Measurements from ENCODE around the gene CIAO2A. TPM values are rescaled to one million over a fixed set of nuclear protein-coding genes. Genes with fewer than 3 reads are reported as not detected.

The CIAO2A gene
- polyA plus RNA-seq, 1 donor from 2014 or later, result 156 TPM

DNA sequence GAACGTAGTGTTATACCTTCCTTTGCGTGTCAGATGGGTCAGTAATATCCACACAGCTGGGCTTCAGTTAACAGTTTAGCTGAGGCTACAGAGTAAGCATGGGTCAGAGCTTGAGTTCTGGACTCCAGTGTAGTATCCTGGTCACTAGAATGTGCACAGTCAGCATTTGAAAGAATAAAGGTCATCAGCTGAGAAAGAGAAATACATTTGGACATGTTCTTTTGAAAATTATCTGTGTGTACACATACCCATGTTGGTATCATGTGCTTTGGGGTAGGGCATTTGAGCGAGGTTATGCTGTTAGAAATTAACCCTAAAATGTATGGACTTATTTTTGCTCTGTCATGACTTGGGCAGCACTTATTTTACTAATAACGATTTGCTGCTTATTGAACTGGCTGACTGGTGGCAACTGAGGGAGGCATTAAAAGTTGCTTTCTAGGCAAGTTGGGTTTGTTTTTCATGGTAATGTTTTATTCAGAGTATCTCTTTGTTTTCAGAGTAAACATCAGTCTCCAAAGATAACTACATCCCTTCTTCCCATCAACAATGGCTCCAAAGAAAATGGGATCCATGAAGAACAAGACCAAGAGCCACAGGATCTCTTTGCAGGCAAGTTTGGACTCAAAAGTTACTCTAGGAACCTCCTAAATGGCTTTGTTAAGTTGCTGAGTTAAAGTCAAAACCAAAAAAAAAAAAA is 18.6 kb upstream of the CIAO2A start:
- no peaks in the 10 kb centered on the region for H3K36me3 ChIP-seq (ENCODE audit: insufficient read depth, low read length)
- H3K4me3 ChIP-seq (ENCODE audit: low read length), result no peak overlapping the region
- no peak overlapping the region for H3K27ac ChIP-seq (ENCODE audit: low read length)
- H3K79me2 ChIP-seq (replicated peaks; ENCODE audit: insufficient read depth, low read length), result peaks cover 20% of the 10 kb centered on the region
- H3K9me2 ChIP-seq (ENCODE audit: insufficient read depth, low read length), result no peaks in the 10 kb centered on the region
- no peak overlapping the region for H3K9ac ChIP-seq (ENCODE audit: low read length)
- TF ChIP-seq TAF1 (IDR thresholded peaks at IDR 0.05; ENCODE audit: low read depth) (no peak), SMC3 (conservative IDR thresholded peaks at IDR 0.05; ENCODE audit: poor library complexity) (no peak), MXI1 (conservative IDR thresholded peaks at IDR 0.05; ENCODE audit: poor library complexity, severe bottlenecking) (no peak), EZH2 (IDR thresholded peaks at IDR 0.05; ENCODE audit: borderline replicate concordance, insufficient read depth, low read length, poor library complexity, severe bottlenecking) (no peak), EP300 (conservative IDR thresholded peaks at IDR 0.05; ENCODE audit: poor library complexity, severe bottlenecking) (no peak), POLR2AphosphoS5 (IDR thresholded peaks at IDR 0.05) (no peak), RAD21 (conservative IDR thresholded peaks at IDR 0.05) (no peak)
- TF ChIP-seq, protein P1, sequence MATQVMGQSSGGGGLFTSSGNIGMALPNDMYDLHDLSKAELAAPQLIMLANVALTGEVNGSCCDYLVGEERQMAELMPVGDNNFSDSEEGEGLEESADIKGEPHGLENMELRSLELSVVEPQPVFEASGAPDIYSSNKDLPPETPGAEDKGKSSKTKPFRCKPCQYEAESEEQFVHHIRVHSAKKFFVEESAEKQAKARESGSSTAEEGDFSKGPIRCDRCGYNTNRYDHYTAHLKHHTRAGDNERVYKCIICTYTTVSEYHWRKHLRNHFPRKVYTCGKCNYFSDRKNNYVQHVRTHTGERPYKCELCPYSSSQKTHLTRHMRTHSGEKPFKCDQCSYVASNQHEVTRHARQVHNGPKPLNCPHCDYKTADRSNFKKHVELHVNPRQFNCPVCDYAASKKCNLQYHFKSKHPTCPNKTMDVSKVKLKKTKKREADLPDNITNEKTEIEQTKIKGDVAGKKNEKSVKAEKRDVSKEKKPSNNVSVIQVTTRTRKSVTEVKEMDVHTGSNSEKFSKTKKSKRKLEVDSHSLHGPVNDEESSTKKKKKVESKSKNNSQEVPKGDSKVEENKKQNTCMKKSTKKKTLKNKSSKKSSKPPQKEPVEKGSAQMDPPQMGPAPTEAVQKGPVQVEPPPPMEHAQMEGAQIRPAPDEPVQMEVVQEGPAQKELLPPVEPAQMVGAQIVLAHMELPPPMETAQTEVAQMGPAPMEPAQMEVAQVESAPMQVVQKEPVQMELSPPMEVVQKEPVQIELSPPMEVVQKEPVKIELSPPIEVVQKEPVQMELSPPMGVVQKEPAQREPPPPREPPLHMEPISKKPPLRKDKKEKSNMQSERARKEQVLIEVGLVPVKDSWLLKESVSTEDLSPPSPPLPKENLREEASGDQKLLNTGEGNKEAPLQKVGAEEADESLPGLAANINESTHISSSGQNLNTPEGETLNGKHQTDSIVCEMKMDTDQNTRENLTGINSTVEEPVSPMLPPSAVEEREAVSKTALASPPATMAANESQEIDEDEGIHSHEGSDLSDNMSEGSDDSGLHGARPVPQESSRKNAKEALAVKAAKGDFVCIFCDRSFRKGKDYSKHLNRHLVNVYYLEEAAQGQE (IDR thresholded peaks at IDR 0.05; ENCODE audit: borderline replicate concordance), result no peak
- TF ChIP-seq, protein P2, sequence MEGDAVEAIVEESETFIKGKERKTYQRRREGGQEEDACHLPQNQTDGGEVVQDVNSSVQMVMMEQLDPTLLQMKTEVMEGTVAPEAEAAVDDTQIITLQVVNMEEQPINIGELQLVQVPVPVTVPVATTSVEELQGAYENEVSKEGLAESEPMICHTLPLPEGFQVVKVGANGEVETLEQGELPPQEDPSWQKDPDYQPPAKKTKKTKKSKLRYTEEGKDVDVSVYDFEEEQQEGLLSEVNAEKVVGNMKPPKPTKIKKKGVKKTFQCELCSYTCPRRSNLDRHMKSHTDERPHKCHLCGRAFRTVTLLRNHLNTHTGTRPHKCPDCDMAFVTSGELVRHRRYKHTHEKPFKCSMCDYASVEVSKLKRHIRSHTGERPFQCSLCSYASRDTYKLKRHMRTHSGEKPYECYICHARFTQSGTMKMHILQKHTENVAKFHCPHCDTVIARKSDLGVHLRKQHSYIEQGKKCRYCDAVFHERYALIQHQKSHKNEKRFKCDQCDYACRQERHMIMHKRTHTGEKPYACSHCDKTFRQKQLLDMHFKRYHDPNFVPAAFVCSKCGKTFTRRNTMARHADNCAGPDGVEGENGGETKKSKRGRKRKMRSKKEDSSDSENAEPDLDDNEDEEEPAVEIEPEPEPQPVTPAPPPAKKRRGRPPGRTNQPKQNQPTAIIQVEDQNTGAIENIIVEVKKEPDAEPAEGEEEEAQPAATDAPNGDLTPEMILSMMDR (IDR thresholded peaks at IDR 0.05; ENCODE audit: poor library complexity, severe bottlenecking), result no peak
- no peaks in the 10 kb centered on the region for H4K20me1 ChIP-seq (ENCODE audit: insufficient read depth)
- no peaks in the 10 kb centered on the region for H3F3A ChIP-seq (ENCODE audit: insufficient read depth, low read length, poor library complexity, severe bottlenecking)
- H3K27me3 ChIP-seq (ENCODE audit: insufficient read depth, low read depth, low read length), result no peaks in the 10 kb centered on the region
- no peaks in the 10 kb centered on the region for H3K9me3 ChIP-seq (ENCODE audit: low read length)
- H2AFZ ChIP-seq (ENCODE audit: low read depth, low read length), result no peak overlapping the region
- no peak overlapping the region for H3K4me2 ChIP-seq (ENCODE audit: low read length)

DNA sequence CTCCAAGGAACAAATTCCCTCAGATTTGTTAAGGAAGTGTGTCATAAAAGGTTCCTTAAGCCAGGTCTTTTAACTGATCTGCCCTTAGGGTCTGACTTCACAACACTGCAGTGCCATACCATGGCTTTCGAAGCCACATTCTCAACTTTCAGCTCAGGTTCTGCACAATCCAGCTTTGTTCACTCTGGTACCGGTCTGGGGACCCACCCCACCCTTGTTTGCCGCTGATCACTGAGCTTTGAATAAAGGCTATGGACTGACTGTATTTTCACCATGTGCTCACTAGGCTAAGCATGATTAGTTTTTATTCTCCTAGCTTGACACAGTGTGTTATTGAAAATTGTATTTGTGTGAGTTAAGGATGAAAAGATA is 18.0 kb upstream of the CIAO2A start:
- Histone ChIP-seq H3F3A (ENCODE audit: insufficient read depth, low read length, poor library complexity, severe bottlenecking) (no peaks in the 10 kb centered on the region), H3K4me2 (ENCODE audit: low read length) (no peak overlapping the region), H4K20me1 (ENCODE audit: insufficient read depth) (no peaks in the 10 kb centered on the region), H3K9me2 (ENCODE audit: insufficient read depth, low read length) (no peaks in the 10 kb centered on the region), H3K27me3 (ENCODE audit: insufficient read depth, low read depth, low read length) (no peaks in the 10 kb centered on the region), H3K79me2 (replicated peaks; ENCODE audit: insufficient read depth, low read length) (peaks cover 23% of the 10 kb centered on the region), H3K9ac (ENCODE audit: low read length) (no peak overlapping the region), H3K27ac (ENCODE audit: low read length) (no peak overlapping the region), H3K4me3 (ENCODE audit: low read length) (no peak overlapping the region), H2AFZ (ENCODE audit: low read depth, low read length) (no peak overlapping the region), H3K36me3 (ENCODE audit: insufficient read depth, low read length) (no peaks in the 10 kb centered on the region), H3K9me3 (ENCODE audit: low read length) (no peaks in the 10 kb centered on the region)
- TF ChIP-seq SMC3 (conservative IDR thresholded peaks at IDR 0.05; ENCODE audit: poor library complexity), result no peak

All from neural cell (in vitro differentiated cells).